ENCODE measurements around the gene FGR.

Gene FGR

DNA sequence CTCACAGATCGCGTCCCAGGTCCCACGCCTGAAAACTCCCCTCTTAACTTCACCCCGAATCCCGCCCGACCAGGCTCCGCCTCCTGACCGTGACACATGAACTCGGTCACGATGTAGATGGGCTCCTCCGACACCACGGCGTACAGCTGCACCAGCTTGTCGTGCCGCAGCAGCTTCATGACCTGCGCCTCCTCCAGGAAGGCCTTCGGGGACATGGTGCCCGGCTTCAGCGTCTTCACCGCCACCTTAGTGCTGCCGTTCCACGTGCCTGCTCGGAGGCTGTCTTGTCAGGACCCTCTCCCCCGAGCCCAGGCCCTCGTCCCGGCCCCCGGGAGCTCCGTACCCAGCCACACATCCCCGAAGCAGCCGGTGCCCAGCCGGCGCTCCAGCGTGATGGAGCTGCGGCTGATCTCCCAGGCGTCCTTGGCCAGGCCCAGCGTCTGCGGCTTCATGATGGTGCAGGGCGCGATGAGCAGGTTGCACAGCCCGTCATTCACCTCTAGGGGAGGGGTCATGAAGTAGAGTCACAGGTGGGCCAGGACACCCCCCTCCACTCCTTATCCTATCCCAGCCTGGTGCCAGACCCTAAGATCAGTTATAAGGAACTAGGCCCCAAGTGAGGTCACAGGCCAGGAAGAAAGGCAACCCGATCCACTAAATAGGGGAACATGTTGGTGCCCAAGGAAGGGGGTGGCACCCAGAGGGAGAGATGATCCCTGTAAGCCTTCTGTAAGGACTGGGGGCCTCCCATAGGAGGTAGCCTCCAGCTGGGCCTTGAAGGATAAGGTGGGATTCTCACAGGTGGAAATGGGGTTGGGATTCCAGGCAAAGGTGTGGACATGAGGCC lies 19.4 kb downstream of the FGR start:
- no peak for DNase-seq

DNA sequence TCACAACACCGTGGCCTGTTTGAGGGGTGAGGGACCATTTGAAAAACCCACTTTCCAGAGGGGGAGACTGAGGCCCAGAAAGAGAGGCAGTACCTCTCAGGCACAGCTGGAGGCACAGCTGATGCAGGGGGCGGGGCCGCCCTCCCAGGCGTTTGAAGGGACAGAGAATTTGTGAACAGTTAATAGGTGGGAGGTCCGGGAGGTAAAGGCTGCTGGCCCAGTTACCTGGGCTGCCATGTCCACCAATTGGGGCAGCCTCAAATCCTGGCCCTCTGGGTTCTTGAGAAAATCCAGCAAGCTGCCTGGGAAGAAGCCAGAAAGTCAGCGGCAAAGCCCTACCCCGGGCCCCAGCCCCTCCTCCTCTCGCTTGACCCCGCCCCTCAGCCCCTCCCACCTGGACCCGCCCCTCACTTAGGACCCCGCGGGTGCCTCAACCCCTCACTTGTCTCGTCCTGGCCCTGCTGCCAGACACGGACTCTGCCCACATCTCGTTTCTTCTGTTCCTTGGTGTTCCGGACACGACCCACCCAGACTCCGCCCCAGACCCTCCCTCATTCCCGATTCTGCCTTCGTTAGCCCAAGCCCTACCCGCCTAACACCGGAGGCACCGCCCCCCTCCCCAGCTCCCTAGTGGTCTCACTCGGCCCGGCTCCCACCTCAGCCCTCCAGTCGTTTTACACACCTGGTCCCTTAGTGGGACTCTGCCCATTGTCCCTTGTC lies 20.2 kb downstream of the FGR start:
- DNase-seq: no peak

DNA sequence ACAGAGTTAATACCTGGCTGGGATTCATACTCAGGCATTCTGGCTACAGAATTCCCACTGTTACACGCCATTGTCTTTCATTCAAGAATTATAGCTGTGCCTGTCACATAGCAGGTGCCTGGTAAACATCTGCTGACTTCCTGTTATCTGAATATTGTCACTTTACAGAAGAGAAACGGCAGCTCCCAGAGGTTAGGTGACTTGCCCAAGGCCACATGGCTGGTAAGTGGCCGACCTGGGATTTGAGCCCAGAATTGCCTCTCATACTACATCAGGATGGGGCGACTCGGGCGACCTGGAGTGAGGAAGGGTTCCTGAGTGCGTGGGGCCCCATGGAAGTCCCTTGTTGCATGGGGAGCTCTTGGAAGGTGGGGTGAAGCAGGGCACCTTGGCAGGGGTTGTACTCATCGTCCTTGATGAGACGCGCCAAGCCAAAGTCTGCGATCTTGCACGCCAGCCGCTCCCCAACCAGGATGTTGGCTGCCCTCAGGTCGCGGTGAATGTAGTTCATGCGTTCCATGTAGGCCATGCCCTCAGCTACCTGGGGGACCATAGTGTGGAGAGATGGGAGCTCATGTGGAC lies 20.9 kb downstream of the FGR start:
- no peak for DNase-seq

DNA sequence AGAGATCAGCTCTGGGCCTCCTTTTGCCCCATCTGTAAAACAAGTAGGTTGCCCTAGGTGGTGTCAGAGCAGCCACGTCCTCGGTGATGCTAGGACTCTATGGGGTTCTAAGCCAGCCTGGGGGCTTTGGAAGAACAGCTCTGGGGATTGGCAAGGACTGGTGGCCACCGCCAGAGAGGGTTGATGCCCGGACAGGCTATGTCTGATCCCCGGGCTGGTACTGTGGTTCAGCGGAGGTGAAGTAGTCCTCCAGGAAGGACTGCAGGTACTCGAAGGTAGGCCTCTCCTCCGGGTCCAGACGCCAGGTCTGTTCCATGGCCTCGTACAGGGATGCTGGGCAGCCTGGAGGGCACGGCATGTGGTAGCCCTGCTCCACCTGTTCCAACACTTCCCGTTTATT lies 22.3 kb downstream of the FGR start:
- DNase-seq: no peak

DNA sequence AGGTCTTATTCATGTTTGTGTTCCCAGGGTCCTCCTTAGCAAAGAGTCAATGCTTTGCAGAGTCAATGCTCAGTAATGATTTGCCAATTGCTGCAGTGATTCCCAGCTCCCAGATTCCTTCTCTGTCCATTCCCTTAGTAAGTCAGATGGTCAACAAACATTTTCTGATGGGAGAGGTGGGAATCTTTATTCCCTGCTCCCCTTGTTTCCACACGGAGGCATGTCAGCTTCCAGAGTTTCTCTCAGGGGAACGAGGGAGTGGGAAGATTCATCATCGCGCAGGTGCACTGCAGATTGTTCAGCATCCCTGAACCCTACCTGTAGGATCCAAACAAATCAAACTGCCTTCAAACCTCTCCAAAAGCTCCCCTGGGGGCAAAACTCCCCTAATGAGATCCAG lies 23.5 kb downstream of the FGR start:
- DNase-seq: no peak

DNA sequence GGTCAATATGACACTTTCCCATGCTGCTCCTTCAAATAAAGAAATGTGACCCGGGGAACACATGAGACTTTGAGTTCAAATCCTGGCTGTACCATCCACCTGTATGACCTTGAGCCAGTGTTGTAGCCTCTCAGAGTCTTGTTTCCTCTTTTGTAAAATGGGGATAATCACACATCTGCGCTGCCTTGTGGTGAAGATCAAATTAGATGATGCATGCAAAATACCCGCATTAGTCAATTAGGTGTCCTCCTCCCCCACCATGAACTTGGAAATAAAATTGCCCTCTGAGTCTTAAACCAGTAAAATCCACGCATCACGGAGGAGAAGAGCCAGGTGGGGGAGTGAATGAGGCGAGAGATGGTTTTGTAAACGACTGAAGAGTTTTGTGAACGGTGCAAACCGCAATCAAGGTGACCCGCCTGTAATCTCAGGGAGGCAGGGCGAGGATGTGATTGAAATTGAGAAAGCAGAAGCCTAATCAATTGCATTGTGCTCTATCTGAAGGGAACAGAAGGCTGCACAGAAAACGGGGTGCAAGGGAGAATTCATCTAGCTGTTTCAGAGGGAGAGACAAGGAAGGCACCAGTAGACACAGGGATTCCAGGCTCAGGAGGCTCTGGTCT lies 25.3 kb downstream of the FGR start:
- no peak for DNase-seq

DNA sequence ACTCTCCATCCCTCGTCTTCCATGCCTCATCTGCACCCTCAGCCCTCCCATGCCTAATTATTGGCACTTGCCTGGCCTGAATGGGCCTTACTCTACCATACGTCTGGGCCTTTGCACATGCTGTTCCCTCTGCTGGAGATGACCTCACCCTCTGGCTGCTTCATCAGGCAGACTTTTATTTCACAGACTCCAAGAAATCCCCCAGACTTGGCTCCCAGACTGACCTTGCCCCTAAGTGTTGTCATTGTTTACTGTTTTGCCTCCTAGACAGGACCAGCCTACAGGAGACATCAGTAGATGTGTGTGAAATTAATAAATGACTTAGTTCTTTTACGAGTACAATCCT lies 25.8 kb downstream of the FGR start:
- no peak for DNase-seq

DNA sequence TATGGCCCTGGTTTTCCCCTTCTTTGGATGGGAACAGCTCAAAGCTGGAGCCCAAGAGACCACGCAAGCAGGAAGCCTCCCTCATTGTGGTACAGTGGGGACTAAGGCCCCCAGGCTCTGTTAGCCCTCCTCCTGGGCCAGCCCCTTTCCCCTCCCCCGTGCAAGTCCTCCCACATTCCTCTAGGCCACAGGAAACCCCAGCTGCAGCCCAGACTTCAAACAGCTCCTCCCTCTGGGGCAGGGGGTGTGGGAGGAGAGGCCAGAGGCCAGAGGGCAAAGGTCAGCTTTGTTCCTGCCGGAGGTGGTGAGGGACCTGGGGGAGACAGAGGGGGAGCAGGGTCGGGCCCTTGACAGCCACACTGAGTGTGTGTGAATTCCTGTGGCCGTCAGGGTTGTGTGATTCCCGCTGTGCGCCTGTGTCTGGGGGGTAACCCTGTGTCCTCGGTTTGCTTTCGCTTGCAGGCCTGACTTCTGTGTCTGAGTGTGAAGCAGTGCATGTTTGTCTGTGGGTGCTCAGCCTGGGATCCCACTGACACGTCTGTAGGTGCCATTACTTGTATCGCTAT lies 27.7 kb downstream of the FGR start:
- no peak for DNase-seq

DNA sequence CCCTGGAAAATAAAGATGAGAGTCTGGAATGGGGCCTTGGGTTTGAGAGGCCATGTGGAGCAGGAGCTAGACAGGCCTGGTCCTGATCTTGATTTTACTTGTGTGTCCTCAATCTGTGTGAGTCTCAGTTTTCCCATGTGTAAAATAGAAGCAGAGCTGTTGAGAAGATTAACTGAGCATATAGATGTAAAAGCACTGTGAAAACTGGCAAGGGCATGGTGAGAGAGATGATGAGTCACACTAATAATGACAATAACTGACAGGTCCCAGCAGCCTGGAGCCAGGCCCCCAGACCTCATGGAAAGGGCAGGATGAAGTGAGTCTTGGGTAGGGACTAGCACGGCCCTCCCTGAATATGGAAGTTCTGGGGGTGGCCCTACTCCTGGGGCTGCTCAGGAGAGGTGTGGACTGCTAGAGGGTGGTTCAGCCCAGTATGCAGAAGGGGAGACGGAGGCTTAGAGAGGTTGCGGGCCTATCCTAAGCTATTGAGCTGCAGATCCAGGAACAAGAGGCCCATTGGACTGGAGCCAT lies 28.2 kb downstream of the FGR start:
- no peak for DNase-seq

DNA sequence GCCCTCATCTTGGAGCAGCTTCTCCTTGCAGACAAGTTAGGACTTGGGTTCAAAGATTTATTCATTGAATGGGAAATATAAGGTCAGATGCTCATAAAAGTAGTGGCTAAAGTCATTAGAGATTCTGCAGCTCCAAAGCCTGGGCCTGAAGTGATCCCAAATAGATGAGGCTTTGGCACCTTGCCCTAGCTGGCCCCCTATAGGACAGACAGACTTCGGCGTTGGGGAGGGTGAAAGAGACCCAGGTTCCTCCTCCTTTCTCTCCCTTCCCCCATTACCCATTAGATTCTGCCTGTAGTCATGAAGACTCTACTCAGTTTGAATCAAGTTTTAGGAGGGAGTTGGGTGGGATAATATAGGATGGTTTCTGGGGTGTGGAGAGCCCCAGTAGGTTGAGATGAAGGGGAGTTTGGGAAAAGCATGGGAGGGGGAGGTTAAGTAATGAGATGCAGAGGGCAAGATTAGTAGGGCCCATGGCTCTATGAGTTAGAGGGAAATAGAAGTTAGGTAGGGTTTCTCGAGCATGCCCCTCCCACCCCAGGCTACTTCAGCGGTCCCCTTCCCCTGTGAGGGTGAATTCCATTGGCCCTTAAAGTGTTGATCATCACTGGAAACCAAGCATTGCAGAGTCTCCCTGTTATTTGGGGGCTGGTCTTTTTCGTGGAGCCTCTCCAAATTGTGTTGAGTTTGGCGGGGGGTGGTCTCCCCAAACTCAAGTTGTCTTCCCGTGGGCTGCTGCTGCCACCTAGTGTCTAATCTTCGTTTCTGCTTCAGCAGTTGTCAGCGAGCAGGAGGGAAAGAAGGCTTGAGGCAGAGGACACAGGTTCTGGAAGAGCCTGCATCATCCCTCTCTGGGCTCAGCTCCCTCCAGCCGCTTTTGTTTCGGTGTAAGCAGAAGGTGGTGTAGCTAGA lies 28.9 kb downstream of the FGR start:
- no peak for DNase-seq

DNA sequence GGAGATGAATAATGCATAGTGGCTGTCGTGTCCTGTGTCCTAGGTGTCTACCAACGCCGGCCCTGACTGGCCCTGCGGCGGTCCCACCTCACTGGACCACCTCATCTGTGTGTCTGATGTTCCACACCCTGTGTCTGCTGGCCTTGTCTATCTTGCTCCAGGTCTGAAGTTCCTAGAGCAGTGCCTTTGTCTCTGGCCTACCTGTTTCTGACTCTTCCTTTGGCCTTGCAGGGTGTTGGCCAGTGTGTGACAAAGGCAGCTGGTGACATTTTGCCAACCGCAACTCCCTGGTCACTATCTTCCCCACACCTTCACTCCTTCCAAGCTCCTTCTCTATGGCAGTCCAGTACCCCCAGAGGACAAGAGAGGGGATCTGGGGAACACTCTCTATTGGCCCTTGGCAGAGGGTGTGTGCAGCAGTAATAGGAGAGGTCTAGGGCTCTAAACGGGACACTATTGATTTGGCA lies 29.7 kb downstream of the FGR start:
- DNase-seq: no peak

DNA sequence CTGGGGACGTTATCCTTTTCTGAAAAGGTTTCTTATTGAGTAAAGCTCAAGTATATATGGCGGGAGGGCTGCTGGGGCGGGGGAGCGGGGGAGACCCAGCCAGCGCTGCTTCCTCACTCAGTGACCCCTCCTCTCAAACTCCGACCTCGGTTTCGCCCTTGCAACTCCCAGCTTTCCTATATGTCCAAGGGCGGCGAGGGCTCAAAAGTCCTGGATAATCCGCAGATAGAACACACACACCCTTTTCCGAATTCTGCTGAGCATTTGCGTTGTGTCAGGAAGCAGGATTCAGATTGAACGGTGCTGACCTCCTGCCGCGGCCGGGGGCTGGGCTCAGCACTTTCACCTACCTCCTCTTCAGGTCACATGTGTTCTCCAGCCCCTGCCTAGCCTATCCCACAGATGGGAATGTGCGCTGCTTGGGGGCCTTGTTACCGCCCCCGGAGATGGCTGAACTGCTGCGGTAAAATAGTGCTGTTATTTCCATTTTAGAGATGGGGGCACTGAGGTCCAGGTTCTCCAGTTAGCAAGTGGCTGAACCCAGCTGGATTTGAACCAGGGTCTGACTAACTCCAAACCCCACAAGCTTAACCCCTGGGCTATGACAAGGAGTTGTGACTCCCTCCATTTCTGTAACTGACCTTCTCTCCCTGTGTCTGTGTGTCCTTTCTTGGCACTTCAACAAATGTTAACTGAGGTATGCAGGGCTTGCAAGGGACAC lies 30.2 kb downstream of the FGR start:
- DNase-seq: no peak

DNA sequence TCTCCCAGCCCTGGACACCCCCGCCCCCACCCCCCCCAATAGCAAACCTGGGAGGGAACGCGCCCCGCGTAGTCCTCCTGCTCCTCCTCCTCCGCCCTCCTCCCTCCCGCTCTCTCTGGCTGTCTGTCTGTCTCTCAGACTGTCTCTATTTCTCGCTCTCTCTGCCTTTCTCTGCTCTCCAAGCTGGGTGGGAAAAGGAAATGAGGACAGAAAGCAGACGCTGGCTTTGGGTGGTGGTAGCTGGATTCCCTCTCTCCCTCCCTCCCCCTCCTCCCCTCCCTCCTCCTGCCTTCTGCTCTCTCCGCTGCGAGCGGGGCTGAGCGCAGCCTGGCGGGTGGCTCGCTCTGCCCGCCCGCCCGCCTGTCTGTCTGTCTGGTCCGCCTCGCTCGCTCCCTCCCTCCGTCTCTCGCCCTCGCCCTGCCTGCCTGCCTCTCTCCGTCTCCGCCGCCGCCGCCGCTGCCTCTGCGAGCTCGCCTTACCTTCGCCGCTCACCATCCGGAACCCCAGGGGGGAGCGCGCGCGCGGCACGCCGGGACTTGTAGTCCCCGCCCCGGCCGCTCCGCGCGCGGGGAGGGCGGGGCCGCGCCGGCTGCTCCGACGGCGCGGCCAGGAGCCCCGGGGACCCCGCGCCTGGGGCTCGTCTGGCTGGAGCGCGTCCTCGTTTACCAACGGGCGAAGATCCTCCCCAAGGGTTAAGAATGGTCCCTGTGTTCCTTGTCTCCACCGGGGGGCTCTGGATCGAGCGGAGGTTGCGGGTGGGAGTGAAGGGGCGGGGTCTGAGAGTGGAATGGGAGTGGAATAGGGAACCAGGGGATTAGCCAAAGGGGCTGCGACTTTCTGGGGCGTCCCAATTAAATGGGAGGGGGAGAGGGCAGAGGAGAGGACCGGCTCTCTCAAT lies 31.1 kb downstream of the FGR start, which contains the start of gene AHDC1:
AHDC1 (minus strand) TSS at position 464 of the 898 bp plus-strand sequence. CDS start 52,029 bp downstream, outside the sequence.
- peak; percentile 78 for DNase-seq

DNA sequence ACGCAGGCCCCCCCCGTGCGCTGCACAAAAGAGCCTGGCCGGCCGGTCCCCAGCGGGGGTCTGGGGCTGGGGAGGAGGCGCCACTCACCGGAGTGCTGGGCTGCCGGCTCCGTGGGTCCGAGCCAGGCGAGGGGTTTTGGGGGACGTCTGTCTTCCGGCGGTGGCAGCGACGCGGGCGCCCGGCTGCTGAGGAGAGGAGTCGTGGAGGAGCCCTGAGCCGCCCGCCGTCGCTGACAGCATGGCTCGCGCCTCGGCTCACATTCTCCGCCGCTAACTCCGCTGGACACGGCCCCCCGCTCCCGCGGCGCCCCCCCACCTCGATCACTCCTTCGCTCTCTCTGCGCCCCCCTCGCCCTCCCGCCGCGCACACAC lies 31.7 kb downstream of the FGR start:
- DNase-seq: no peak

DNA sequence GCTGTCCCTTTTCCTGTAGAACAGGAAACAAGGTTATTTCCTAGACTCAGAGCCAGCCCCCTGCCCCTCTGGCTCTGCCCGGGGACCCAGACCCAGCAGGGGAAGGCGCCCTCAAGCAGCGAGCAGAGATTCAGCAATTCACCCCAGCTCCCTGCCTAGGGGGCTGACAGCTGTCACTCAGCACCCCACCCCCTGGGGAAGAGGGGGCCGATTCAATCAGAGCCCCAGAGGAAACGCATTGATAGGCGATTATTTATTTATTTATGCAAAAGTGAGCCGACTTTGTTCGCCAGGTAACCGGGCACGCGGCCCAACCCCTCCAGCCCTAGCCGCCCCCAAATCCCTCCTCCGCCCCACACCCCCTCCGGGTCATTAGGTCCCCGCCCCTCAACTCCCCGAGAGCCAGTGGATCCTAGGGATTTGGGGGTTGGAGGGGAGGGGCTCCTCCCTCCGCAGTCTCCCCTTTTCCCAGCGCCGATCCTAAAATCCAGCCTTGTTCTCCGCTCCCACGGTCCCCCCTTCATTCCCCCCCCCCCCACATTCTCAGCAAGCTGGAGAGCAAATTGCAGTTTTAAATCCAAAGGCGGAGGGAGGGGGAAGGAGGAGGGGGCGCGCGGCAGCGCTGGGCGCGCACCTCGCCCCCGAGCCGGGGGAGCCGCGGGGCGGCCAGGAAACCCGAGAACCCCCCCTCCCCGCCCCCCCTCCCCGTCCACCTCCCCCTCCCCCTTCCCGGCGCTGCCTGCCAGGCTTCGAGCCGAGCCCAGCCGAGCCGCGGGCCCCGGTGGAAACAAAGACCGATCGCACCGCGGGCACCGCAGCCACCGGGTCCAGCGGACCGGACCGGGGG lies 32.3 kb downstream of the FGR start:
- DNase-seq: no peak

DNA sequence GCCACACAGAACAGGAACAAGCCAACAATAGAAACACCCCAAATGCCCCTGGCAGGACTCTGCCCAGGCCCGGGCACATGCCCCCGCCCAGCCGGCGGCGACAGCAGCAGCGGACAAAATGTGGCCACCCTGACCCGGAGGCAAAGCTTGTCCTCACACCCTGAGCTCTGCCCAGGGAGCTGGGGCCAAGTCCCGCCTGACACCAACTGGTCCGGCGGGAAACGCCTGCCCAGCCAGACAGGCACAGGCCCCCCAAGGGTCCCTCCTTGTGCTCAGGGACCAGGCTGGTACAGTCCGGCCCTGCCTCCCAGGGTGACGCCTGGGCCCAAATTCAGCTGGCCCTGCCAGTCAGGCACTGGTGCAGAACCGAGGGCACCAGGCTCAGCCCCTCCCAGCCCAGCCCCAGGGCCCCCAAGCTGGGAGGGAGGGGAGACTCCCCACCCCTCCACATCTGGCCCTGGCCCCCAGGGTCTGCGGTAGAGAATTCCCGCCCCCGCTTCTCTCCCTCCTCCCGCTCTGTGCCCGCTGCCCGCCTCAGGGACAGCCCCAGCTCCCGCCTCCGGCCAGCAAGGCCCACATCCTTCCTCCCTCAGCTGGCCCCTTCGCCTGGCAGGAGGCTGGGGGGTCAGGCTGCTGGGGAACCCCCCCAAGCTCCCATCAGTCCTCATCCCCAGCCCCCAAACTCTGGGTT lies 33.1 kb downstream of the FGR start:
- DNase-seq: no peak

DNA sequence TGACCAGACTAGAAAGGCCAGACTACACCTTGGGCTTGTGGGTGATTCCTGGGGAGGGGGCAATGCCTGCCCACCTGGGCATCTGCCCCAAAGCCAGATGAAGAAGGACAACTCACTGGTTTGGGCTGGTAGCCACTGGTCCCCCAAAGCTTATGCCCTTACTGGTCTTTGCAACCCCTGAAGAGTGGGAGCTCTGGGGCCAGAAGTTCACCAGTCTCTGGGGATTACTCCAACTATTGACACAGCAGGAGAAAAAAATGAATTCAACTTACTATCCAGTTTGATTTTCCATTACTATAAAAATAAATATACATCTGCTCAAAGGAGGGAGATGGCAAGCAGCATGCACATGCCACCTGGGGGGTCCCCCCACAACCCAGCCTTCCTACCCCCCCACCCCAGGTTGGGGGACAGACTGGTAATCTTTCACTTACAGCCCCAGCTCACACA lies 33.6 kb downstream of the FGR start:
- no peak for DNase-seq

DNA sequence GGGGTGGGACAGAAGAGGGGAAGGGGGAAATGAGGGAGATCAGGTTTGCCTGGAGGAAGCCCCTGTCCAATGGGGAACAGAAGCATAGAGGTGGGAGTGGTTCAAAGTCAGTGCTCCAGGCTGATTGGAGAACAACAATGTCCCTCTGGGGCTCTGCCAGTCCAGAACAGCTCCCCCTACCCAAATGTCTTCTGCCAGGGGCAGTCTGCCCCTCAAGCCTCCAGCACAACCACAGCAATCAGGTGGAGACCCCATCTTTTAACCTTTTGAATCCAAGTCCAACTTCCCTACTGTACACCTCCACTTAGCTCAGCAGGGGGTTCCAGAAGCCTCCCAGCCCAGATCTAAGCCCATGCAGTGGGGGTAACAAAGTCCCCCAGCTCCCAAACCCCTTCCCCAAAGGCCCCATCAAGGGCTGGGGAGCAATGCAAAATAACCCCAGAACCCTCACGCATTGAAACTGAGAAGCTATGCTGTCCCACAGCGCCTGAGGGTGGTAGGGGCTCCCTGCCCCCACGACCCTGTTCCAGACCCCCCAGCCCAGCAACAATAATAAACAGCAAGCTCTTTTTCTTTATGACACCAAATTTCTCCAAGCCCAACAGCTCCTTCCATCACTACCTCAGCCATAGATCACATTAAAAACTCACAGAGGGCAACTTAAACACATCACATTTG lies 34.3 kb downstream of the FGR start:
- no peak for DNase-seq
